ENCODE data around the gene GSTK1.

The GSTK1 gene

DNA sequence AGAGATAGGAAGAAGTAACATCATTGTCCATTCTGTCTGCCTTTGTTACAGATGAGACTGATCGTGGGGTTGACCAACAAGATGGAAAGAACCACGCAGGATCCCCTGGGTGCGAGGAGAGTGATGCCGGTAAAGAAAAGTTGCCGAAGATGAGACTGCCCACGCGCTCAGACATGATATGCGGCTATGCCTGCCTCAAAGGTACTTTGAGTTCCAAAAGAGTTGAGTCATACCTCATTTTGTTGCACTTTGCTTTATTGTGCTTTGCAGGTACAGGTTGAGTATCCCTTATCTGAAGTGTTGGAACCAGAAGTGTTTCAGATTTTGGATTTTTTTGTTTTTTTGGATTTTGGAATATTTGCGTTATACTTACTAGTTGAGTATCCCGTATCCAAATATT is 40.5 kb downstream of the GSTK1 start:
- H3K9me3 ChIP-seq (ENCODE audit: control insufficient read depth, insufficient read depth, low read length): no peaks in the 10 kb centered on the region
- H3K27ac ChIP-seq (ENCODE audit: low read depth, low read length): no peak overlapping the region
- H3K9me2 ChIP-seq (replicated peaks; ENCODE audit: control insufficient read depth, low read length): no peaks in the 10 kb centered on the region
- H3K36me3 ChIP-seq (ENCODE audit: control insufficient read depth, low read length): peaks cover 96% of the 10 kb centered on the region
- peaks cover 12% of the 10 kb centered on the region for H4K20me1 ChIP-seq (ENCODE audit: control insufficient read depth, insufficient read depth, low read depth, low read length)
- no peaks in the 10 kb centered on the region for H3K27me3 ChIP-seq (ENCODE audit: control insufficient read depth, low read length)
- no peak for TF ChIP-seq CTCF (IDR thresholded peaks at IDR 0.05; ENCODE audit: low read depth, low read length, poor library complexity, severe bottlenecking)
- no peak for TF ChIP-seq EZH2phosphoT487 (IDR thresholded peaks at IDR 0.05; ENCODE audit: borderline replicate concordance, low read length)
- H3F3A ChIP-seq (ENCODE audit: control insufficient read depth, insufficient read depth): peaks cover 2% of the 10 kb centered on the region; the same call in 1 of the 2 replicates
- H3K4me1 ChIP-seq (ENCODE audit: control insufficient read depth, low read length): no peaks in the 10 kb centered on the region
- H3K79me2 ChIP-seq (ENCODE audit: control insufficient read depth, low read length): peaks cover 20% of the 10 kb centered on the region; the same call in 1 of the 2 replicates
- H3K4me2 ChIP-seq (ENCODE audit: low read length): no peak overlapping the region
- no peak overlapping the region for H3K4me3 ChIP-seq (ENCODE audit: low read length)

DNA sequence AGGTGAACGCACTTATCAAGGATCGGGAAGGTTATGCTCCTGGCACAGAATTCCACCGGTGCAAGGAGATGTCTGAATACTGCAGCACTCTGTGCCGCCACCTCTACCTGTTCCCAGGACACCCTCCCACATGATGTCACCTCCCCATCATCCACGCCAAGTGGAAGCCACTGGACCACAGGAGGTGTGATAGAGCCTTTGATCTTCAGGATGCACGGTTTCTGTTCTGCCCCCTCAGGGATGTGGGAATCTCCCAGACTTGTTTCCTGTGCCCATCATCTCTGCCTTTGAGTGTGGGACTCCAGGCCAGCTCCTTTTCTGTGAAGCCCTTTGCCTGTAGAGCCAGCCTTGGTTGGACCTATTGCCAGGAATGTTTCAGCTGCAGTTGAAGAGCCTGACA is 41.7 kb downstream of the GSTK1 start:
- Histone ChIP-seq H3K4me3 (ENCODE audit: low read length) (no peak overlapping the region), H3F3A (ENCODE audit: control insufficient read depth, insufficient read depth) (peaks cover 4% of the 10 kb centered on the region), H3K9me3 (ENCODE audit: control insufficient read depth, insufficient read depth, low read length) (no peaks in the 10 kb centered on the region), H3K27ac (ENCODE audit: low read depth, low read length) (no peak overlapping the region), H3K4me1 (ENCODE audit: control insufficient read depth, low read length) (peaks cover 4% of the 10 kb centered on the region), H3K4me2 (ENCODE audit: low read length) (no peak overlapping the region), H3K27me3 (ENCODE audit: control insufficient read depth, low read length) (no peaks in the 10 kb centered on the region), H3K9me2 (replicated peaks; ENCODE audit: control insufficient read depth, low read length) (no peaks in the 10 kb centered on the region), H3K36me3 (ENCODE audit: control insufficient read depth, low read length) (peaks cover 93% of the 10 kb centered on the region), H4K20me1 (ENCODE audit: control insufficient read depth, insufficient read depth, low read depth, low read length) (peaks cover 11% of the 10 kb centered on the region), H3K79me2 (ENCODE audit: control insufficient read depth, low read length) (peaks cover 13% of the 10 kb centered on the region; the same call in 1 of the 2 replicates)
- no peak for TF ChIP-seq CTCF (IDR thresholded peaks at IDR 0.05; ENCODE audit: low read depth, low read length, poor library complexity, severe bottlenecking)

DNA sequence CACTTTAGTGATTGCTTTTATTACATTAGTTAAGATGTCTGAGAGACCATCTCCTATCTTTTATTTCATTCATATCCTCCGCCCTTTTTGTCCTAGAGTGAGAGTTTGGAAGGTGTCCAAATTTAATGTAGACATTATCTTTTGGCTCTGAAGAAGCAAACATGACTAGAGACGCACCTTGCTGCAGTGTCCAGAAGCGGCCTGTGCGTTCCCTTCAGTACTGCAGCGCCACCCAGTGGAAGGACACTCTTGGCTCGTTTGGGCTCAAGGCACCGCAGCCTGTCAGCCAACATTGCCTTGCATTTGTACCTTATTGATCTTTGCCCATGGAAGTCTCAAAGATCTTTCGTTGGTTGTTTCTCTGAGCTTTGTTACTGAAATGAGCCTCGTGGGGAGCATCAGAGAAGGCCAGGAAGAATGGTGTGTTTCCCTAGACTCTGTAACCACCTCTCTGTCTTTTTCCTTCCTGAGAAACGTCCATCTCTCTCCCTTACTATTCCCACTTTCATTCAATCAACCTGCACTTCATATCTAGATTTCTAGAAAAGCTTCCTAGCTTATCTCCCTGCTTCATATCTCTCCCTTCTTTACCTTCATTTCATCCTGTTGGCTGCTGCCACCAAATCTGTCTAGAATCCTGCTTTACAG is 42.3 kb downstream of the GSTK1 start:
- no peak for TF ChIP-seq EZH2phosphoT487 (IDR thresholded peaks at IDR 0.05; ENCODE audit: borderline replicate concordance, low read length)
- TF ChIP-seq CTCF (IDR thresholded peaks at IDR 0.05; ENCODE audit: low read depth, low read length, poor library complexity, severe bottlenecking): peak; percentile 99
- peaks cover 7% of the 10 kb centered on the region; the same call in 1 of the 2 replicates for H4K20me1 ChIP-seq (ENCODE audit: control insufficient read depth, insufficient read depth, low read depth, low read length)
- H3K4me3 ChIP-seq (ENCODE audit: low read length): no peak overlapping the region
- H3F3A ChIP-seq (ENCODE audit: control insufficient read depth, insufficient read depth): peaks cover 5% of the 10 kb centered on the region; the same call in 1 of the 2 replicates
- H3K27ac ChIP-seq (ENCODE audit: low read depth, low read length): no peak overlapping the region
- H3K36me3 ChIP-seq (ENCODE audit: control insufficient read depth, low read length): peaks cover 88% of the 10 kb centered on the region
- no peaks in the 10 kb centered on the region for H3K27me3 ChIP-seq (ENCODE audit: control insufficient read depth, low read length)
- no peaks in the 10 kb centered on the region for H3K9me3 ChIP-seq (ENCODE audit: control insufficient read depth, insufficient read depth, low read length)
- H3K9me2 ChIP-seq (replicated peaks; ENCODE audit: control insufficient read depth, low read length): no peaks in the 10 kb centered on the region
- peaks cover 11% of the 10 kb centered on the region for H3K4me1 ChIP-seq (ENCODE audit: control insufficient read depth, low read length)
- H3K4me2 ChIP-seq (ENCODE audit: low read length): no peak overlapping the region
- peaks cover 10% of the 10 kb centered on the region; the same call in 1 of the 2 replicates for H3K79me2 ChIP-seq (ENCODE audit: control insufficient read depth, low read length)
